ELF-1 (cell line): Measurements from ENCODE around the gene OSER1.

ENCODE experiments used
- DNase-seq: peaks from one replicate; pipeline ENCODE4 v3.0.0-alpha.2; 2016; ENCODE audit warnings: low read depth, low spot score

OSER1 gene

DNA sequence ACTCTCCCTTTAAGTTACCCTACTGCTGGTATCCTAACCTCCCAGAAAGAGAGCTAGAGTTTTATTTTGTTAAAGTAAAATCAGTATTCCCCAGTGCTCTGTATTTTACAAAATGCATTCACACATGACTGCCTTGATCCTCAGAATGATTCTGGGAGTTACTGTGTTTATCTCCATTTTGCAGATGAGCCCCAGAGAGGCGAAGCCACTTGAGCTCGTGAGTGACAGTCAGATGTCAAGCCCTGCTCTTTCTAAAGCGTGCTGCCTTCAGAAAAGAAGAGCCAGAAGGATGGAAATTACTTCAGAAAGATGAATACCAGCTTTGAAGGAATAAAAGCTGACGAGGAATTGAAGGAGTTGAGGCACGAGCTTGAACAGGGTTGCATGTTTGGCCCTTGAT lies 14.1 kb upstream of the OSER1 start:
- DNase-seq: no peak

DNA sequence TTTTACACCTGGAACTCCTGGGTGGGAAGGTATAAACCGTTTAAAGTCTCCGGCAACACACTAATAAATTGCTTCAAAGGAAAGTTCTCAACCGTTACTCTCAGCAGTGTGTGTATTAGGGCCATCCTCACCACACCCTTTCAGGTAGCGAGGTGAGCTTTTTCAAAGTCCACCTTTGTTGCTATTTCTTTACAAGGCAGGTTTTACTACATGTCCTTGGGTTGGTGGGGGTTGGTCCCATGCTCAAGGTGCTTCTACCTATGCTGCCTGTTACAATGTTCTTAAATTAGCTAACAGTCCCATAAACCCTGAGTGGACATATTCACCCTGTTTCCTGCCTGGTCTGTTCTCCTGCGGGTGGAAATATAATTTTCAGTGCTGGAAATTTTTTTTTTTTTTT lies 13.2 kb upstream of the OSER1 start:
- no peak for DNase-seq

DNA sequence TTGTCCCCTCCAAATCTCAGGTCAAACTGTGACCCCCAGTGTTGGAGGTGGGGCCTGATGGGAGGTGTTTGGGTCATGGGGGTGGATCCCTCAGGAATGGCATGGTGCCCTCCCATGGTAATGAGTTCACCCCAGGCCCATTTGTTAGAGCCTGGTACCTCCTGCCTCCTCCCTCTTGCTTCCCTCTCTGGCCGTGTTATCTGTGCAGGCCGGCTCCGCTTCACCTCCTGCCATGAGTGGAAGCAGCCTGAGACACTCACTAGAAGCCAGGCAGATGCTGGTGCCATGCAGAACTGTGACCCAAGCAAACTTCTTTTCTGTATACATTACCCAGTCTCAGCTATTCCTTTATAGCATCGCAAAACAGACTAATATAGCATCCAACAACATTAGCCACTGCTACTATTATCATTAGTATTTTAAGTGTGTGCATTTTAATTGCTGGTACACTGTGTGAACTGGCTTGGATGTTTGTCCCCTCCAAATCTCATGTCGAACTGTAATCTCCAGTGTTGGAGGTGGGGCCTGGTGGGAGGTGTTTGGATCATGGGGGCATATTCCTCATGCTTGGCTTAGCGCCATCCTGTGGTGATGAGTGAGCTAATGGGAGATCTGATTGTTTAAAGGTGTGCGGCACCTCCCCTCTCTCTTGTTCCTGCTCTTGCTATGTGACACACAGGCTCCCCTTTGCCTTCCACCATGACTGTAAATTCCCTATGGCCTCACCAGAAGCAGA lies 12.2 kb upstream of the OSER1 start:
- peak; percentile 42 for DNase-seq

DNA sequence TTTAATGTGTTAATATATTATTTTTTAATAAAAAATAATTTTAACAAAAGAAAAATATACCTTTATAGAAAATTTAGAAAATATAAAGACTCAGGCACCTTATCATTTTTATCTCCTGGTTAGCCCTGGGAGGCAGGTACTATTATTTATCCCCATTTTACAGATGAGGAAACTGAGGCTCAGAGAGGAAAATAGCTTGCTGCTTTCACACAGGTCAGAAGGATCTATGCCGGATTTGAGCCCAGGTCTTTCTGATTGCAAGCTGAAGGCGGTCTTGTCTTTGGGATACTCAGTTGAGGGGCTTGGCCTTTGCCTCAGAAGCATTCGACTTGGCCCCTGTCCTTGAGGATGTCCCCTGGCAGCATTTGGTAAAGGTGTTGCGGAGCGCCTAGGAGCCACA lies 11.5 kb upstream of the OSER1 start:
- DNase-seq: no peak

DNA sequence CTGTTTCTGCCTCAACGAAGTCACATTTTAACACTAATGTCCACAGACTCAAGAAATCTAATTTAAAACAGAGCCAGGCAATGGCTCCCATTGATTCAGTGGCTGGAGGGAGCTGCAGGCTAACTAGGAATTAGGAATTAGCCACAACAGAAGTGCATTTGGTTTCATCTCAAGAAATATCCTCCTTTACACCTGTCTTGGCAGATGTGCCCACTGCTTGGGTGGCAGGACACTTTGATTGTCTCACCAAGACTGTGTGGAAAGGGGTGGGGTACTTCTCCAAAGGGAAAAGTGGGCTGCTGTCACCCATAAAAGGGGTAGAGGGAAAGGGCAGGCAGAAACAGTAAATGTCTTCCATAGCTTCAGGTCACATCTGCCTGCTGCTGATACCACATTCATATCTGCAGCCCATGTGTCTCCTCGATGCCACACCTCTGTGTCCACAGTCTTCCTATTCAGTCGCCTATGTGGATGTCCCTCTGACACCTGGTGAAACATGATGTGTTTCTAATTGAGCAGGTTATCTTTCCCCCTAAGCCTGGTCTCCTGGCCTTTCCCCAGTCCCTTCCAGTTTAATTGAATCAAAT lies 10.9 kb upstream of the OSER1 start:
- DNase-seq: no peak

DNA sequence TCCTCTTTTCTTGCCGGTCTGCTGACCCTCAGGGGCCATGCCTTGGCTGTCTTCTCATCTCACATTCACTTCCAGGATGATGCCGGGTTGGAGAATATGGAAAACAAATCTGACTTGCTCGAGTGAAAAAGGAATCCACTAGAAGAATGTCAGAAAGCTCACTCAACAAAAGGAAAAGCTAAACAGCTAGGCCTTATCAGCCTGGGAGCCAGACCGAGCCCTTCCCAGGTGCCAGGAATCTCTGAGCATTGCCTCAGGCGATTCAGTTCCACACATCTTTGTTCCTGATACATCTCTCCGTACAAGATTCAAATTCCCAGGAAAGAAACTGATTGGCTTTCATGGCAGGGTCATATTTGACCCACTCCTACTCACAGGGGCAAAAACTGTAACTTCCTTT lies 9.2 kb upstream of the OSER1 start:
- DNase-seq: peak; percentile 83

DNA sequence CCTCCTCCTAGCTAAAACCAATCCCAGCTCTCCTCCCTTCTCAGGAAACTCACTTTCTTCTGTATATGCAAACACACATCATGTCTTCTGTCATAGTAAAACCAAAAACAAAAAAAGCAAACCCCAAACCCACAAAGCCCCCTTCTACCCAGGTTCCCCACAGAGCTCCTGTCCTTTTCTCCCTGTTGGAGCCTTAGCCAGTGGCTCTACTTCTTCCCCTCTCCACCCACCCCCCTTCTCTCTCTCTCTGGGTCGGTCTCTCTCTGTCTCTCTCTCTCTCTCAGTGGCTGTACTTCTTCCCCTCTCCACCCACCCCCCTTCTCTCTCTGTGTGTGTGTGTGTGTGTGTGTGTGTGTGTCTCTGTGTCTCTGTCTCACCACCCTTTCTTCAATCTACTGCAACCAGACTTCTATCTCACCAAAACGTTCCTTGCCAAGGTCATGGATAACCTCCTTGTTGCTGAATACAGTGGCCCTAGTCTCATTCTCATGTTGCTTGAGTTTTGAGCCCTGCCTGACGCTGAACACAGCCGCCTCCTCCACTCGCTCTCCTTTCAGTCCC lies 8.7 kb upstream of the OSER1 start:
- DNase-seq: no peak

DNA sequence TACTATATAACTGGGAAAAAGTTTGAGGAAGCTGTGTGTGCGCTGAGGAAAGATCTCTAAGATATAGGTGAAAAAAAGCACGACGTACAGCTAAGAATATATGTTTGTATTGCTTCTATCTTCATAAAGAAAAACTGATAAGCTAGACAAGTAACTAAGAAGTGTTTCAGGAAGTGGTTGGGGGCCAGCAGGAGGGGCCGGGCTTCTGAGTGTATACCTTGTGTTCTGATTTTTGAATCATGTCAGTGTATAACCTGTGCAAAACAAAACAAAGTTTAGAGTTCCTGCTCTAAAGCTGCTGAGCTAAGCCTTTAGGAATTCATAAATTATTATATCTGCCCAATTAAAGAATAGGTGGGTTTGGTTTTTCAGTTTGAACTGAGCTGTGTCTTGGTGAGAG lies 7.9 kb upstream of the OSER1 start:
- DNase-seq: no peak

DNA sequence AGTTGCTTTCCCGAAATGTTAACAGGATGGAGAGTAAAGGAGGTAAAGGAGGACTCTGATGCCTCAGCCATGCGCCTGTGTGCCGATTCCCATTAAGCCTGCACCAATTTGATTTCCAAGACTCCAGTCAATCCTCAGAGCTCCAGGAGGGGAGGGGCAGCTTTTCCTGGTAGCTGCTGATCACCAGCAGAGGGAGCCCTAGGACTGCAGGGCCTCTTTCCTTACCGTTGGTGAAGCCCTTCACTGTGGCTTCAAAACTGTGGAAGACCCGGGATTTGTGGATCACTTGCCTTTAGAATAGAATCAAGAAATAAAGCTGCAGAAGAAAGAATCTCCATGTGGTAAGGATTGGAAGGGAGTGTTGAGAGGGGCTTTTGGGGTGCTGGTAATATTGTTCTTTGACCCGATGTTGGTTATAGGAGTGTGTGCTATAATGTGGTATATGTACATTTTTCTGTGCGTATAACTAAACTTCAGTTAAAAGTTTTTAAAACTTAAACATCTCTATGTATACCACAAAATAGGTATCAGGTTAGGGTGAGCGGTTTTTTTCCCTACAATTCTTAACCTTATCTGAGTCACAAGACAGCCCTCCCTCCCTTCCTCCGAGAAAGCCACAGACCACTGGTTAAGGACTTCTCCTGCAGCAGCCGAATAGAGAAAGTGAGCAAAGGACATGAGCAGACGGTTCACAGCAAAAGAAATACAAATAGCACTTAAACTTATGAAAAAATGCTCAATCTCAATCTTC lies 6.9 kb upstream of the OSER1 start:
- peak; percentile 89 for DNase-seq

DNA sequence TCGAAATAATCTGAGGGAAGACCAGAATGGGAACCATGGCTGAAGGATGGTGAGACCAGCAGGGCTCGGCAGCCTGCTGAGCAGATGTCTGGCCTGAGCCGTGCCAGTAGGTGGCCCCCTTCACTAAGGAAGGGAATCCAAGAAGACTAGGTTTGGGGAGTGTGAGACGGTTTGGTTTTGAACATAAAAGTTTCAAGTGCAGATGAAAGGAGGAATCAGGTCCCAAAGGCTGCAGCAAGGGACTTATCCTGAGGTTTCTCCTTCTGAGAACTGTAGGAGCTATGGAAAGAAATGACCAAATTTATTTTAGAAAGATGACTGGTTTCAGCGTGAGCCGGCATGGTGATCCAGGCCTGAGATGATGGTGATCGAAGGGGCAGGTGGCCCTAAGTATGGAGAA lies 4.6 kb upstream of the OSER1 start:
- DNase-seq: peak; percentile 69

DNA sequence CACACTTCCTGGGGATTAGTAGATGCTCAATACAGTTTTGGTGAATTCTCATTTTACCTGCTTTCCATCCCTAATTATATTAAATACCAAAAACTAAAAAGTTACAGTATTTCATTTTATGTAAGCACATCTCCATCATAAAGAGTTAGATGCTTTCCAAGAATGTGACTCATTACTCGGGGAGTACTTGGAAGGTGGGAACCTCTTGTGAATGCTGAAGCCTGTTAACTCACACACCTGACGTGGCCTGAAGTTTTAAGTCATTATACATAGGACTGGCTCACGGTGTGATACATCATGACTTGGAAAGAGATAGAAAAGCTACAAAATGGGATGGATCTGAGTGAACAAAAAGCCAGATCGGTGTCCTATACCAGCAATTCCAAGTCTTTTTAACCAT lies 2.2 kb upstream of the OSER1 start:
- no peak for DNase-seq

DNA sequence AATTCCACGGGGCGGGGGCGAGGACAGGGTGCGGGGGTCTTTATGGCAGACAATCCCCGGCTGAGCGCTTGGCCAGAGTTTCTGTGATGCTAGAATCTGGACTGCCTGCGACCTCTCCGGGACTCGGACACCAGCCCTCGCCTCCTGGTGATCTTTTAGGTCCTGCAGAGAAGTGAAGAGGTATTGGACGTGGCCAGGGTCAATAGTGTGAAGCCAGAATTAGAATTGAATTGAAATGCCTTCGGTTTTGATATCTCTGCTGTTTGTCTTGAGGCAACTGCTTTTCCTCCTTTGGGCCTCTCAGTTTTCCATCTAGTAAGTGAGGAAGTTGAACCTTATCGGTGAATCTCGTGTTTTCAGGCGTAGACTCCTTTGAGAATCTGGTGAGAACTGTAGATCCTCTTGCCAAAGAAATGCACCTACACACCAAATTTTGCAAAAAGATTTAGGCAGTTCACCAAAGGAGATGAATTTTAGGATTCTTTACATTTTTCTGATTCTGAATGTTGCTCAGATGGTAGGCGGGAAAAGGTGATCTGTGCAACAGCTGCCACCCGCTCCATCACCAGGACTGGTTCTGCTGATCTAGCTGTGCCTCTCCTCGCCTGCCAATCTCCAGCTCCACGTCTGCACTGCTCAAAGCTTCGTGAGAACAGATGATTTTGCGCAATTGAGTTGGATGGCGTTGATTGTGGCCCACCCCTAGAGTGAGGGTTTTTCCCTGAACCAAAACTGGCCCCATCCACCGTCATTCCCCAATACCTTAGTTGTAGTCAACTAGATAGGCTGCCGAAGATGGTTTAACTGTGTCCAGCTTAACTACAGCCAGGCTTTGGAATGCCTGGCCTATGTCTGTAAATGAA lies 837 bp upstream of the OSER1 start:
- peak; percentile 40 for DNase-seq

DNA sequence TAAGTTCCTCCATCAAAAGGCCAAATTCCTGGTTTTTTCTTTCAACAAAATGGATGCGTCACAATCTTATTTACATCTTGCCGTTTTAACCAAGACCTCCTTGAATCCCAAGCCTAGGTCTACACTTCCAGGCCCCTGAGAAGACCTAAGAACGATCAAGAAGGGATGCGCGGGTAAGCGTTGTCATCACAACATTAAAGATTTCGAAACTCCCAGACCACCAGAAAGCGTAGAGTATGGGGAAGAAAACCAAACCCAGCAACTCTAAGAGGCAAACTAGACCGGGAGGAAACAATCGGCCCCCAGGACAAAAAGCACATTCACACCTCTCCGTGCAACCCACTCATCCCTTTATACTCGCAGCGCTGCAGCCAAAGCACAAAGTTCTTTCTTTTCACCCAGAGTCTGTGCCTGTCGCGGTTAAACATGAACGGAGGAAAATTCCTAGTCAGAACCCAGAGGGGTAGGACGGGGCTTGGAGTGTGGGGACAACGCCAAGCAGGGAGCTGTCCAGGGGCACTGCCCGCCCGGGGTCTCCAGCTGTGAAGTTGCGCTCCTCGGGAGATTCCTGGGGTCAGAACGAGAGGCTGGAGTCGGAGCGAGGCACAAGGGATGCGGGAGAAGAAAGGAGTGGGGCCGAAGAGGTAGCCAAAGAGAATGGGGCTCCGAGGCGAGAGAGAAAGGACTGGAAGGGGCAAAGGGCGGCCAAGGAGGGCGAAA lies 725 bp downstream of the OSER1 start:
- peak; percentile 69 for DNase-seq

DNA sequence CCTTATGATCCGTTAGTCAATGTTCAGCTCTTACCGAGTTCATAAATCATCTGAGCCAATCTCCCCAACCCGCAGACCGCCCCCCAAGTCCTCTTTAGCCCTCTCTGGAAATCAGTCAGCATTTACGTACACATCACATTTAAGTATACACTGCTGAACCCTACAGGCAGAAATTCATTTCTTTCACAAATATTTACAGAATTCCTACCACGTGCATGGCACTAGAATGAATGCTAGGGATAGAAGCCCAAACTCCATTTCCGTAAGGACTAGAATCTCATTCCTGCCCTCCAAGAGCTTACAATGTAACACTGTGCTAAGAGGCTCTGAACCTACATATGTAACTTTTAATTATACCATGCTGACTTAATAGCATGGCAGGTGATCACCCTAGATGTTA lies 1.8 kb downstream of the OSER1 start:
- DNase-seq: no peak

DNA sequence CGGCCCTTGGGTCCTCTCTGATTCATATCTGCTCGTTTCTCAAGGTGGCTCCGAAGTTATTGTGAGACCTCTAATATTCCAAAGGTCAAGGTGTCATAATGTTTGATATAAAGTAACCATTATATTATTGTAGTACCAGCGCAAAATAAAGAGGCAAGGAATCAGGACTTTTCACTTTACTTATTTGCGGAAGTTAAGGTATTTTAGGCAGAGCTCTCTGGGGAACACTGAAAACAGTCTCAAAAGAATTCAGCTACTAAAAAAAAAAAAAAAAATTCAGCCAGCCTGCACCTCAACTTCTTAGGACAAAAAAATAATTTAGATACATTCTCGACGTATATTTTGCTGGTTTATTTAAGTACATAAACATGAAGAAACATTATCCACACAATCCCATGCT lies 2.4 kb downstream of the OSER1 start:
- DNase-seq: no peak

DNA sequence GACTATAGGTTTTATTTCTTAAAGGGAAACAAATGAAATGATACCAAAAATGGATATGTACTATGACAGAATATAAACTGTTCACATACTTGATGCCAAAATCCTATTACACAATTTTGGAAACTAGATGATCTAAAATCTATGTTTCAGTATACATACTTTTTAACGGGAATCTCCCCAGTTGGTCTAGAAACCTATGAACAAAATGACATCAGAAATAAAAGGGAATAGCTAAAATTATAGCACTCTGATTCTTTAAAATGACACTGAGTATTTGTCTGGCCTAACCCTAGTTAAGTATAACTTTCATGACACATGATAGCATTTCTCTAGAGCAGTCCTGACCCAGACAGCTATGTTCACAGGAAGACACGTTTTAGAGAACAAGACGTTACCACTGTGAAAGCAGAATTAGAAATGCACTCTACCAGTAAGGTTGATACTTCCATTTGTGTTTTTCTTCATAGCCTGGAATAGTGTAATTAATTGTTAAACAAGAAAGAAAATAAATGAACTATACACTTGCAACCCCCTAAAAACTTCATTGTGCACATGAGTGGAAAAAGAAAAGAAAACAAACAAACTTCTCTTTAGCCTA lies 3.3 kb downstream of the OSER1 start:
- no peak for DNase-seq

DNA sequence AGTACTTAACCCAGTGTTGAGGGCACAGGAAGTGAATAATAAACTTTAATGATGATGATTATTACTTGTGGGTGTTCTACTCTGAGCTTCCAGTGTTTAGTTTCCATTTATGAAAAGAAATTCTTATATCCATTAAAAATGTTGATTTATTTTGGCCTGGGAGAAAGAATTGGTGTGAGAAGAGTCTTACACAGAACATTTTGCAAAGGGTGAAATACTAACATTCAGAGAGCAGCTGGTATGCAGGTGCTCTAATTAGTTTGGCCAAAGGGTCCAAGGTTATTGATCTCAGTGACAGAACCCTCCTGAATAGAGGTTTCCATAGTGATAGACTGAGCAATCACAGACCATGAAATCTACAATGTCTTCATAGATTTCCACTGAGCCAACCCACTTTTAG lies 4.4 kb downstream of the OSER1 start:
- DNase-seq: no peak

DNA sequence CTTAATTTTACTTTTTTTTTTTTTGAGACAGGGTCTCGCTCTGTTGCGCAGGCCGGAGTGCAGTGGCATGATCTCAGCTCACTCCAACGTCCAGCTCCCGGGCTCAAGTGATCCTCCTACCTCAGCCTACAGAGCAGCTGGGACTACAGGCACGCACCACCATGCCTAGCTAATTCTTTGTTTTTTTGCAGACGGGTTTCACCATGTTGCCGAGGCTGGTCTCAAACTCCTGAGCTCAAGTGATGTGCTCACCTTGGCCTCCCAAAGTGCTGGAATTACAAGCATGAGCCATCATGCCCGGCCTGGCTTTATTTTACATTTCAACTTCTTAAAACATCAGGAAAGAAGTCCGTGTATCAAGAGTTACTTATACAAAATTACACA lies 5.7 kb downstream of the OSER1 start:
- DNase-seq: no peak

DNA sequence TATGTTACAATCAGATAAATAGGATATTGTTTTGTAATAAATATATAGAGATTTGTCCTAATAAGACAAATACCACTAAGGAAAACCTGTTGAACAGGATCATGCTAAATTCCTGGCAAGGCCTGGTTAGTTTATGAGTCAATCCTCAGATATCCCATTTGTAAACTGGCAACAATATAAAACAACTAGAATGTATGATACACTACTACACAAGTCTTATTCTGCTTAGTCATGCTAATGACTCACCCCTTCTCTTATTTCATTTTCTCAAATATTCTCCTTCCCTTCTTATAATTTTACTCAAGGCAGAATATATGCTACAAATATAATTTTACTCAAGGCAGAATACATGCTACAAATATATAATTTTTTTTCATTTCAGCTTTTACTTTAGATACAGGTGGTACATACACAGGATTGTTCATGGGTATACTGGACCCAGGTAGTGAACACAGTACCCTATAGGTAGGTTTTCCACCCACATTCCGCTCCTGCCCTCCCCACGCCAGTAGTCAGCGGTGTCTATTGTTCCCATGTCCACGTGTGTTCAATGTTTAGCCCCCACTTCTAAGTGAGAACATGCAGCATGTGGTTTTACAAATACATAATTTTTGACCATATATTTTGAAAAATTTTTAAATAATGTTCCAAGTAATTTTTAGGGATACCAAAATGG lies 6.3 kb downstream of the OSER1 start:
- no peak for DNase-seq

DNA sequence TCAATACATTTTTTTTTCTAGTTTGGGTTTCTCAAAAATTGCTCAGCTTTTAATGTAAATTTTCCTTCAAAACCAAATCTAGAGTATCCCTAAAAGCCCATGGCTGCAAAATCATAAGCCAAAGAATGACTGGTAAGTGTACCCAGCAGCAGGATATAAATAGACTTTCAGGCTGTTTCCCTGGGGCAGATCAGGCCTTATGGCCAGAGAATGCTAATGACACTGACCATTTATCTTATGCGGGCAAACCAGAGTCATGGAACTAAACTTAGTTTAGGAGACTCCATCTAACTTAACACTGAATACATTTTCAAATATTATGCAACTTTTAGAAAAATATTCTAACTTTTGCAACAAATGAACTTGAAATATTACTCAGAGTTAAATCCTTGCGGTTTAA lies 7.4 kb downstream of the OSER1 start:
- no peak for DNase-seq
